IMR-90 (cell line): ENCODE data around the gene C19orf47. TPM values are rescaled to one million over a fixed set of nuclear protein-coding genes. Genes with fewer than 3 reads are reported as not detected.

Source experiments
- ATAC-seq: fragments of 200-7000 bp; cut with Tn5 transposase; 2 replicates; pipeline ENCODE4 v1.9.1; 2020; ENCODE audit warnings: low read depth, mild to moderate bottlenecking, moderate library complexity
- BruUV-seq: library from RNA; stranded (reverse); fragments of 400-500 nt; replicated peaks from 2 replicates; lab custom pipeline; 2021; lab: Mats Ljungman, UMichigan
- CTCF ChIA-PET: fragments of 300-600 bp; formaldehyde crosslinking; extraction: SDS; loops from one replicate; lab custom pipeline; 2021; ENCODE audit warnings: antibody characterized with exemption; lab: Yijun Ruan, JAX
- POLR2A ChIA-PET: fragments of 300-600 bp; sonication (Branson Sonifier 250); formaldehyde crosslinking; loops from one replicate; lab custom pipeline; 2022; ENCODE audit warnings: antibody characterized with exemption; ENCODE audit not compliant: unreplicated experiment; lab: Charles Lee
- DNase-seq: peaks from one replicate; pipeline ENCODE4 v3.0.0; 2013
- H2AFZ ChIP-seq: replicated peaks from 2 replicates; pipeline ENCODE3; 2013; ENCODE audit warnings: low read length, mild to moderate bottlenecking; ENCODE audit not compliant: poor library complexity
- H2AK5ac ChIP-seq: 2 replicates; pipeline ENCODE4 v1.6.1; 2013; ENCODE audit warnings: low read depth, low read length, inconsistent platforms
- H2AK9ac ChIP-seq: replicated peaks from 2 replicates; pipeline ENCODE3; 2013; ENCODE audit warnings: mild to moderate bottlenecking, low read depth, low read length, moderate library complexity; ENCODE audit not compliant: poor library complexity
- H2BK120ac ChIP-seq: 2 replicates; pipeline ENCODE4 v1.6.1; 2013; ENCODE audit warnings: low read depth, low read length, inconsistent platforms
- H2BK15ac ChIP-seq: 3 replicates; pipeline ENCODE4 v1.6.1; 2013; ENCODE audit warnings: low read depth, low read length, inconsistent platforms
- H2BK20ac ChIP-seq: 2 replicates; pipeline ENCODE4 v1.6.1; 2013; ENCODE audit warnings: low read depth, mild to moderate bottlenecking, inconsistent platforms, low read length, moderate library complexity
- H2BK5ac ChIP-seq: 2 replicates; pipeline ENCODE4 v1.6.1; 2013; ENCODE audit warnings: mild to moderate bottlenecking, low read depth, low read length, inconsistent platforms; ENCODE audit not compliant: poor library complexity, severe bottlenecking
- H3K14ac ChIP-seq: replicated peaks from 2 replicates; pipeline ENCODE4 v1.6.1; 2013; ENCODE audit warnings: low read depth, low read length, inconsistent platforms
- H3K18ac ChIP-seq: 2 replicates; pipeline ENCODE4 v1.6.1; 2013; ENCODE audit warnings: low read depth, low read length, control low read depth
- H3K23ac ChIP-seq: 2 replicates; pipeline ENCODE4 v1.6.1; 2013; ENCODE audit warnings: low read depth, low read length, inconsistent platforms
- H3K27ac ChIP-seq: 2 replicates; pipeline ENCODE4 v1.5.1; 2013; ENCODE audit warnings: mild to moderate bottlenecking, control low read depth, low read length; ENCODE audit not compliant: insufficient read depth
- H3K27me3 ChIP-seq: 2 replicates; pipeline ENCODE4 v1.6.1; 2013; ENCODE audit warnings: low read length; ENCODE audit not compliant: control insufficient read depth, insufficient read depth
- H3K36me3 ChIP-seq: 2 replicates; pipeline ENCODE4 v1.6.1; 2013; ENCODE audit warnings: low read length, mixed read lengths; ENCODE audit not compliant: control insufficient read depth, insufficient read depth
- H3K4ac ChIP-seq: 2 replicates; pipeline ENCODE4 v1.6.1; 2013; ENCODE audit warnings: low read depth, low read length, inconsistent platforms
- H3K4me1 ChIP-seq: 2 replicates; pipeline ENCODE4 v1.6.1; 2013; ENCODE audit warnings: low read length, mixed read lengths; ENCODE audit not compliant: control insufficient read depth, insufficient read depth
- H3K4me2 ChIP-seq: 2 replicates; pipeline ENCODE4 v1.6.1; 2013; ENCODE audit warnings: low read depth, mild to moderate bottlenecking, control low read depth, low read length, moderate library complexity
- H3K4me3 ChIP-seq: 2 replicates; pipeline ENCODE4 v1.5.1; 2013; ENCODE audit warnings: low read depth, mild to moderate bottlenecking, control low read depth, low read length, moderate library complexity; ENCODE audit not compliant: insufficient read depth
- H3K56ac ChIP-seq: 2 replicates; pipeline ENCODE4 v1.6.1; 2013; ENCODE audit warnings: low read length, inconsistent platforms; ENCODE audit not compliant: insufficient read depth; ENCODE audit errors: extremely low read depth
- H3K79me1 ChIP-seq, 2 experiments: 2 replicates each; pipeline ENCODE4 v1.6.1; 2013; ENCODE audit warnings: low read length in 2 of 2, inconsistent platforms in 1 of 2, low read depth in 1 of 2
- H3K9ac ChIP-seq: 2 replicates; pipeline ENCODE4 v1.6.1; 2013; ENCODE audit warnings: low read depth, low read length, control low read depth
- H3K9me1 ChIP-seq: 2 replicates; pipeline ENCODE4 v1.6.1; 2013; ENCODE audit warnings: low read length, inconsistent platforms; ENCODE audit not compliant: insufficient read depth
- H3K9me3 ChIP-seq: 2 replicates; pipeline ENCODE4 v1.6.1; 2013; ENCODE audit warnings: low read length; ENCODE audit not compliant: control insufficient read depth, insufficient read depth
- H4K20me1 ChIP-seq: 2 replicates; pipeline ENCODE4 v1.6.1; 2013; ENCODE audit warnings: low read length, inconsistent platforms; ENCODE audit not compliant: insufficient read depth
- H4K5ac ChIP-seq: 2 replicates; pipeline ENCODE4 v1.6.1; 2013; ENCODE audit warnings: mild to moderate bottlenecking, low read depth, low read length, control low read depth
- H4K8ac ChIP-seq, 2 experiments: 2 replicates each; pipeline ENCODE4 v1.6.1; 2013; ENCODE audit warnings: low read depth in 2 of 2, low read length in 2 of 2, control low read depth in 1 of 2, inconsistent platforms in 1 of 2
- H4K91ac ChIP-seq: 2 replicates; pipeline ENCODE4 v1.6.1; 2013; ENCODE audit warnings: low read depth, low read length, inconsistent platforms; ENCODE audit not compliant: insufficient read depth
- BHLHE40 ChIP-seq: fragments of 150-350 bp; IDR thresholded peaks from 2 replicates; pipeline ENCODE4 v1.6.1; 2016; ENCODE audit warnings: mild to moderate bottlenecking, low read depth, low read length
- CEBPB ChIP-seq: IDR thresholded peaks from 2 replicates; pipeline ENCODE4 v1.6.1; 2012; ENCODE audit warnings: low read depth, low read length, improper control_type of control experiment
- CHD1 ChIP-seq: IDR thresholded peaks from 2 replicates; pipeline ENCODE4 v1.6.1; 2012; ENCODE audit warnings: low read depth, low read length, improper control_type of control experiment
- ELK1 ChIP-seq: fragments of 150-350 bp; IDR thresholded peaks from 2 replicates; pipeline ENCODE4 v1.6.1; 2016; ENCODE audit warnings: low read depth, mild to moderate bottlenecking, low read length, moderate library complexity, borderline replicate concordance
- FOS ChIP-seq: fragments of 150-350 bp; IDR thresholded peaks from 2 replicates; pipeline ENCODE4 v1.6.1; 2016; ENCODE audit warnings: low read depth, low read length
- POLR2A ChIP-seq: IDR thresholded peaks from 2 replicates; pipeline ENCODE4 v1.6.1; 2012; ENCODE audit warnings: mild to moderate bottlenecking, low read depth, low read length
- RAD21 ChIP-seq: IDR thresholded peaks from 2 replicates; pipeline ENCODE4 v1.6.1; 2012; ENCODE audit warnings: low read length, improper control_type of control experiment
- RCOR1 ChIP-seq: IDR thresholded peaks from 2 replicates; pipeline ENCODE4 v1.6.1; 2012; ENCODE audit warnings: mild to moderate bottlenecking, low read length, improper control_type of control experiment; ENCODE audit not compliant: insufficient replicate concordance
- RFX5 ChIP-seq: IDR thresholded peaks from 2 replicates; pipeline ENCODE4 v1.8.0; 2012; ENCODE audit warnings: low read depth, mild to moderate bottlenecking, low read length, moderate library complexity
- SMC3 ChIP-seq: fragments of 150-350 bp; IDR thresholded peaks from 2 replicates; pipeline ENCODE4 v1.6.1; 2016; ENCODE audit warnings: low read depth, mild to moderate bottlenecking, antibody characterized with exemption, low read length, moderate library complexity
- WGBS, 2 experiments: methylation state at CpG; one replicate each; pipeline versions ENCODE4 v1.1.5 to v1.1.7; 2013; ENCODE audit warnings: missing lambda C conversion rate in 2 of 2; ENCODE audit not compliant: insufficient read length in 1 of 2; ENCODE audit errors: extremely low coverage in 2 of 2; 5-methylcytosine and 5-hydroxymethylcytosine counted together
- dilution Hi-C: fragments of 300-500 bp; cut with HindIII; formaldehyde crosslinking; loops from one replicate; pipeline ENCODE4 v1.14.3; 2018; ENCODE audit warnings: low sequenced_read_pairs; ENCODE audit not compliant: unreplicated experiment
- in situ Hi-C: fragments of 300-500 bp; cut with MboI; formaldehyde crosslinking; loops from 3 replicates; pipeline ENCODE4 v1.14.3; 2019; ENCODE audit warnings: low sequenced_read_pairs, inconsistent platforms, mixed read lengths
- intact Hi-C: fragments of 100-400 bp; cut with micrococcal nuclease; formaldehyde crosslinking; loops from 2 replicates; pipeline ENCODE4 v1.10.0; 2022
- polyA plus RNA-seq, 3 experiments: library from polyadenylated mRNA; depleted of rRNA; stranded (reverse); fragments of >200 nt; gene quantifications; 2 replicates each; pipeline ENCODE4 v1.2.3, GENCODE V29; 2012; ENCODE audit warnings: low replicate concordance in 1 of 3
- total RNA-seq: library from RNA; depleted of rRNA; stranded (reverse); fragments of >200 nt; gene quantifications from 2 replicates; pipeline ENCODE4 v1.2.3, GENCODE V29; 2012
- TF ChIP-seq, protein P1 (sequence below): conservative IDR thresholded peaks from 2 replicates; pipeline ENCODE4 v1.5.1; 2012; ENCODE audit warnings: mild to moderate bottlenecking, low read depth, low read length, improper control_type of control experiment

Gene C19orf47
- total and polyA plus RNA-seq, 2 of the 4 experiments (the other 2 are of a cell fraction) = 3.6 to 16.3 TPM

DNA sequence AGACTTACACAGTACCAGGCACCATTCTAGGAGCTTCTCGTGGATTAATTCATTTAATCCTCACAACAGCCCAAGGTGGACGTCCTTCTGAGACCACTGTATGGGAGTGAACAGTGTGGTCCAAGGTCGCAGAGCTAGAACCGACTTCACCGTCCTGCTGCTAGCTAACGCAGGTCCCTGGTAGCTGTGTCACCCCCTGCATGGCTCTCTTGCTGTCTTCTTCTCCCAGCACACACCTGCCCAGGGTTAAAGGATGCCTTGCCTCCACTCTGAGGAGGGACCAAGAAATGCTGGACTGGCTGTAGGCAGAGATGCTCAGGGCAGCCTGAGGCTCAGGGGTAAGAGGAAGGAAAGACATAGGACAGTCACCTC lies 66.0 kb downstream of the C19orf47 start:
- H2AK9ac ChIP-seq = no peak overlapping the region
- H3K4me1 ChIP-seq = peaks cover 33% of the 10 kb centered on the region
- ChIA-PET CTCF (no interaction called here), POLR2A (no interaction called here)
- no peak overlapping the region for H3K9ac ChIP-seq
- ATAC-seq (no peak), DNase-seq (no peak)
- H4K91ac ChIP-seq = no peak overlapping the region
- BruUV-seq = no TSS peak
- H3K9me1 ChIP-seq = peaks cover 25% of the 10 kb centered on the region
- no peak for TF ChIP-seq RFX5
- TF ChIP-seq FOS = no peak
- TF ChIP-seq, protein P1, sequence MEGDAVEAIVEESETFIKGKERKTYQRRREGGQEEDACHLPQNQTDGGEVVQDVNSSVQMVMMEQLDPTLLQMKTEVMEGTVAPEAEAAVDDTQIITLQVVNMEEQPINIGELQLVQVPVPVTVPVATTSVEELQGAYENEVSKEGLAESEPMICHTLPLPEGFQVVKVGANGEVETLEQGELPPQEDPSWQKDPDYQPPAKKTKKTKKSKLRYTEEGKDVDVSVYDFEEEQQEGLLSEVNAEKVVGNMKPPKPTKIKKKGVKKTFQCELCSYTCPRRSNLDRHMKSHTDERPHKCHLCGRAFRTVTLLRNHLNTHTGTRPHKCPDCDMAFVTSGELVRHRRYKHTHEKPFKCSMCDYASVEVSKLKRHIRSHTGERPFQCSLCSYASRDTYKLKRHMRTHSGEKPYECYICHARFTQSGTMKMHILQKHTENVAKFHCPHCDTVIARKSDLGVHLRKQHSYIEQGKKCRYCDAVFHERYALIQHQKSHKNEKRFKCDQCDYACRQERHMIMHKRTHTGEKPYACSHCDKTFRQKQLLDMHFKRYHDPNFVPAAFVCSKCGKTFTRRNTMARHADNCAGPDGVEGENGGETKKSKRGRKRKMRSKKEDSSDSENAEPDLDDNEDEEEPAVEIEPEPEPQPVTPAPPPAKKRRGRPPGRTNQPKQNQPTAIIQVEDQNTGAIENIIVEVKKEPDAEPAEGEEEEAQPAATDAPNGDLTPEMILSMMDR = no peak
- TF ChIP-seq BHLHE40 = no peak
- TF ChIP-seq SMC3 = no peak
- TF ChIP-seq ELK1 = no peak
- no peak for TF ChIP-seq CHD1
- no peak for TF ChIP-seq CEBPB
- no peak for TF ChIP-seq POLR2A
- TF ChIP-seq RCOR1 = no peak
- TF ChIP-seq RAD21 = no peak
- no peaks in the 10 kb centered on the region for H3K9me3 ChIP-seq
- no peak overlapping the region for H3K23ac ChIP-seq
- WGBS, 2 experiments = no CpG with 5 or more reads among the region's 6 CpGs
- no peak overlapping the region for H2AK5ac ChIP-seq
- no peak overlapping the region for H3K4me3 ChIP-seq
- H2BK5ac ChIP-seq = no peak overlapping the region
- H2BK20ac ChIP-seq = no peak overlapping the region
- no peak overlapping the region for H3K4me2 ChIP-seq
- no peak overlapping the region for H2BK120ac ChIP-seq
- in situ Hi-C loops (no loop called here), intact Hi-C loops (no loop called here), dilution Hi-C loops (no loop called here)
- no peak overlapping the region for H3K27ac ChIP-seq
- H3K4ac ChIP-seq = no peak overlapping the region
- no peak overlapping the region for H2AFZ ChIP-seq
- H2BK15ac ChIP-seq = no peak overlapping the region
- H3K14ac ChIP-seq = no peak overlapping the region
- no peaks in the 10 kb centered on the region for H3K27me3 ChIP-seq
- H3K56ac ChIP-seq = no peak overlapping the region
- H4K20me1 ChIP-seq = peaks cover 70% of the 10 kb centered on the region
- H3K79me1 ChIP-seq = peaks cover 15 to 80% of the 10 kb centered on the region in 2 experiments; a peak in 3 of 4 replicates
- H3K18ac ChIP-seq = no peak overlapping the region
- H4K8ac ChIP-seq = no peak overlapping the region
- H3K36me3 ChIP-seq = no peaks in the 10 kb centered on the region
- H4K5ac ChIP-seq = no peak overlapping the region
